ENCODE results near the gene SYNGAP1. TPM values are rescaled to one million over a fixed set of nuclear protein-coding genes. Genes with fewer than 3 reads are reported as not detected.

Gene SYNGAP1
- polyA plus RNA-seq, 1 of the 3 experiments (the other 2 are of a cell fraction), result 8.8 TPM

- H3K27ac ChIP-seq (ENCODE audit: low read depth in 2 of 2, low read length in 1 of 2), result peak overlapping the region in 1 of 2 experiments; percentile 47; a peak in 1 of 4 replicates
- WGBS (ENCODE audit: low lambda C conversion rate), result 11% methylated on average over 11 of the region's 12 CpGs
- no peak overlapping the region for H2AFZ ChIP-seq (ENCODE audit: low read depth)
- H3K9me3 ChIP-seq, result no peaks in the 10 kb centered on the region
- H3K9ac ChIP-seq, result no peak overlapping the region
- ChIA-PET POLR2A (interaction anchor here (0.8 to 1.7 kb wide), 4 partner anchors 13 to 459 kb away, joined by 3 to 9 read pairs (median 4); partner anchors contain the start of gene ZBTB9), CTCF (interaction anchor here (0.8 to 2.3 kb wide), 5 partner anchors 9 to 37 kb away, joined by 3 to 8 read pairs (median 4); partner anchors contain the start of genes CUTA and ZBTB9)
- H3F3A ChIP-seq (replicated peaks; ENCODE audit: insufficient read depth), result peaks cover 13% of the 10 kb centered on the region
- H3K9me2 ChIP-seq, result no peaks in the 10 kb centered on the region
- H3K4me2 ChIP-seq, result peak overlapping the region; percentile 49; the same call in 1 of the 2 replicates
- peaks cover 17 to 44% of the 10 kb centered on the region in 2 experiments for H3K4me1 ChIP-seq (ENCODE audit: control insufficient read depth in 1 of 2, insufficient read depth in 2 of 2, low read depth in 1 of 2, low read length in 1 of 2)
- peaks cover 33% of the 10 kb centered on the region; the same call in 1 of the 2 replicates for H3K79me2 ChIP-seq (ENCODE audit: insufficient read depth)
- H3K27me3 ChIP-seq (ENCODE audit: insufficient read depth), result no peaks in the 10 kb centered on the region
- peak; percentile 67; the same call in 1 of the 2 replicates for TF ChIP-seq ELF1 (IDR thresholded peaks at IDR 0.05)
- no peak for TF ChIP-seq NRF1 (IDR thresholded peaks at IDR 0.05; ENCODE audit: low read depth, low read length)
- peak; percentile 68 for TF ChIP-seq CHD2 (IDR thresholded peaks at IDR 0.05; ENCODE audit: low read length, partially characterized antibody)
- TF ChIP-seq SIN3A (IDR thresholded peaks at IDR 0.05; ENCODE audit: borderline replicate concordance, low read depth, low read length), result no peak
- TF ChIP-seq NFIC (IDR thresholded peaks at IDR 0.05; ENCODE audit: borderline replicate concordance), result no peak
- TF ChIP-seq MXI1 (IDR thresholded peaks at IDR 0.05; ENCODE audit: low read depth, low read length), result peak; percentile 58; the same call in 1 of the 2 replicates
- TF ChIP-seq, protein P1, sequence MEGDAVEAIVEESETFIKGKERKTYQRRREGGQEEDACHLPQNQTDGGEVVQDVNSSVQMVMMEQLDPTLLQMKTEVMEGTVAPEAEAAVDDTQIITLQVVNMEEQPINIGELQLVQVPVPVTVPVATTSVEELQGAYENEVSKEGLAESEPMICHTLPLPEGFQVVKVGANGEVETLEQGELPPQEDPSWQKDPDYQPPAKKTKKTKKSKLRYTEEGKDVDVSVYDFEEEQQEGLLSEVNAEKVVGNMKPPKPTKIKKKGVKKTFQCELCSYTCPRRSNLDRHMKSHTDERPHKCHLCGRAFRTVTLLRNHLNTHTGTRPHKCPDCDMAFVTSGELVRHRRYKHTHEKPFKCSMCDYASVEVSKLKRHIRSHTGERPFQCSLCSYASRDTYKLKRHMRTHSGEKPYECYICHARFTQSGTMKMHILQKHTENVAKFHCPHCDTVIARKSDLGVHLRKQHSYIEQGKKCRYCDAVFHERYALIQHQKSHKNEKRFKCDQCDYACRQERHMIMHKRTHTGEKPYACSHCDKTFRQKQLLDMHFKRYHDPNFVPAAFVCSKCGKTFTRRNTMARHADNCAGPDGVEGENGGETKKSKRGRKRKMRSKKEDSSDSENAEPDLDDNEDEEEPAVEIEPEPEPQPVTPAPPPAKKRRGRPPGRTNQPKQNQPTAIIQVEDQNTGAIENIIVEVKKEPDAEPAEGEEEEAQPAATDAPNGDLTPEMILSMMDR (IDR thresholded peaks at IDR 0.05), result no peak
- peak; percentile 48; the same call in 1 of the 2 replicates for TF ChIP-seq GABPA (IDR thresholded peaks at IDR 0.05; ENCODE audit: low read depth)
- TF ChIP-seq, protein P2, sequence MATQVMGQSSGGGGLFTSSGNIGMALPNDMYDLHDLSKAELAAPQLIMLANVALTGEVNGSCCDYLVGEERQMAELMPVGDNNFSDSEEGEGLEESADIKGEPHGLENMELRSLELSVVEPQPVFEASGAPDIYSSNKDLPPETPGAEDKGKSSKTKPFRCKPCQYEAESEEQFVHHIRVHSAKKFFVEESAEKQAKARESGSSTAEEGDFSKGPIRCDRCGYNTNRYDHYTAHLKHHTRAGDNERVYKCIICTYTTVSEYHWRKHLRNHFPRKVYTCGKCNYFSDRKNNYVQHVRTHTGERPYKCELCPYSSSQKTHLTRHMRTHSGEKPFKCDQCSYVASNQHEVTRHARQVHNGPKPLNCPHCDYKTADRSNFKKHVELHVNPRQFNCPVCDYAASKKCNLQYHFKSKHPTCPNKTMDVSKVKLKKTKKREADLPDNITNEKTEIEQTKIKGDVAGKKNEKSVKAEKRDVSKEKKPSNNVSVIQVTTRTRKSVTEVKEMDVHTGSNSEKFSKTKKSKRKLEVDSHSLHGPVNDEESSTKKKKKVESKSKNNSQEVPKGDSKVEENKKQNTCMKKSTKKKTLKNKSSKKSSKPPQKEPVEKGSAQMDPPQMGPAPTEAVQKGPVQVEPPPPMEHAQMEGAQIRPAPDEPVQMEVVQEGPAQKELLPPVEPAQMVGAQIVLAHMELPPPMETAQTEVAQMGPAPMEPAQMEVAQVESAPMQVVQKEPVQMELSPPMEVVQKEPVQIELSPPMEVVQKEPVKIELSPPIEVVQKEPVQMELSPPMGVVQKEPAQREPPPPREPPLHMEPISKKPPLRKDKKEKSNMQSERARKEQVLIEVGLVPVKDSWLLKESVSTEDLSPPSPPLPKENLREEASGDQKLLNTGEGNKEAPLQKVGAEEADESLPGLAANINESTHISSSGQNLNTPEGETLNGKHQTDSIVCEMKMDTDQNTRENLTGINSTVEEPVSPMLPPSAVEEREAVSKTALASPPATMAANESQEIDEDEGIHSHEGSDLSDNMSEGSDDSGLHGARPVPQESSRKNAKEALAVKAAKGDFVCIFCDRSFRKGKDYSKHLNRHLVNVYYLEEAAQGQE (IDR thresholded peaks at IDR 0.05; ENCODE audit: low read depth, low read length), result no peak
- no peak for TF ChIP-seq FOXM1 (IDR thresholded peaks at IDR 0.05; ENCODE audit: low read depth)
- no peak for TF ChIP-seq TEAD4 (IDR thresholded peaks at IDR 0.05; ENCODE audit: borderline replicate concordance, insufficient read depth)
- TF ChIP-seq TAF1 (IDR thresholded peaks at IDR 0.05; ENCODE audit: borderline replicate concordance, low read depth, low read length), result no peak
- no peak for TF ChIP-seq EZH2phosphoT487 (IDR thresholded peaks at IDR 0.05; ENCODE audit: borderline replicate concordance, low read depth)
- no peaks in the 10 kb centered on the region; the same call in 1 of the 2 replicates for H4K20me1 ChIP-seq (ENCODE audit: insufficient read depth)
- H3K4me3 ChIP-seq (ENCODE audit: low read depth in 2 of 2, low read length in 1 of 2), result peak overlapping the region; percentile 39 to 40; a peak in 3 of 4 replicates
- peaks cover 0 to 9% of the 10 kb centered on the region in 2 experiments for H3K36me3 ChIP-seq (replicated peaks in 1 of 2; ENCODE audit: control insufficient read depth in 1 of 2, insufficient read depth in 2 of 2, low read length in 1 of 2)
- peak; percentile 98 for DNase-seq
Measured at GRCh38 chr6:33430991-33431879, 11.4 kb downstream of the SYNGAP1 start.

Data from SK-N-SH (cell line).